Measurements from ENCODE around the gene OR52E2. TPM values are rescaled to one million over a fixed set of nuclear protein-coding genes. Genes with fewer than 3 reads are reported as not detected.

OR52E2 gene
- total RNA-seq, 2 donors from 2014 or later, result not detected

DNA sequence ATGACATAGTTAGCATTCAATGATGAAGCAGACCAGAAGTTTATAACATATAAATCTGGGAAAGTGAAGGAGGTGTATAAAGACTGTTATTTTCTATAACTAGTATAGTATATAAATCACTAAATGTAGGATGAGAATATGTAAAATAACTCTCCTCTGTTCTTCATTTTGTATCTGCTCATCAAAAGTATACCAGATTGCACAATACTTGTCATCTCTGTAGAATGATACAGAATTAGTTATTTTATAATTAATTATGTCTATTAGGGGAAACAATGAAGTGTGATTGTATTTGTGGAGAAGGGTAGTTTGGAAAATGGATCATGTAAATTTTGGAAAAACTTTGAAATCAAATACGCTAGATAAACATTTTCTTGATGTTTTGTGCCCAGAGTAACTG is 46.4 kb downstream of the OR52E2 start:
- Histone ChIP-seq H3K4me3 (no peak overlapping the region), H3K4me1 (replicated peaks) (no peaks in the 10 kb centered on the region), H3K36me3 (no peaks in the 10 kb centered on the region), H3K27ac (no peak overlapping the region), H3K9me3 (no peaks in the 10 kb centered on the region), H3K27me3 (replicated peaks; ENCODE audit: insufficient read depth) (no peaks in the 10 kb centered on the region)
- 86% methylated on average over 1 of the region's 1 CpG for WGBS
- no peak for TF ChIP-seq POLR2A (IDR thresholded peaks at IDR 0.05)
- no peak for TF ChIP-seq POLR2AphosphoS5 (IDR thresholded peaks at IDR 0.05)
- TF ChIP-seq, protein P1, sequence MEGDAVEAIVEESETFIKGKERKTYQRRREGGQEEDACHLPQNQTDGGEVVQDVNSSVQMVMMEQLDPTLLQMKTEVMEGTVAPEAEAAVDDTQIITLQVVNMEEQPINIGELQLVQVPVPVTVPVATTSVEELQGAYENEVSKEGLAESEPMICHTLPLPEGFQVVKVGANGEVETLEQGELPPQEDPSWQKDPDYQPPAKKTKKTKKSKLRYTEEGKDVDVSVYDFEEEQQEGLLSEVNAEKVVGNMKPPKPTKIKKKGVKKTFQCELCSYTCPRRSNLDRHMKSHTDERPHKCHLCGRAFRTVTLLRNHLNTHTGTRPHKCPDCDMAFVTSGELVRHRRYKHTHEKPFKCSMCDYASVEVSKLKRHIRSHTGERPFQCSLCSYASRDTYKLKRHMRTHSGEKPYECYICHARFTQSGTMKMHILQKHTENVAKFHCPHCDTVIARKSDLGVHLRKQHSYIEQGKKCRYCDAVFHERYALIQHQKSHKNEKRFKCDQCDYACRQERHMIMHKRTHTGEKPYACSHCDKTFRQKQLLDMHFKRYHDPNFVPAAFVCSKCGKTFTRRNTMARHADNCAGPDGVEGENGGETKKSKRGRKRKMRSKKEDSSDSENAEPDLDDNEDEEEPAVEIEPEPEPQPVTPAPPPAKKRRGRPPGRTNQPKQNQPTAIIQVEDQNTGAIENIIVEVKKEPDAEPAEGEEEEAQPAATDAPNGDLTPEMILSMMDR (IDR thresholded peaks at IDR 0.05), result no peak
- intact Hi-C loops (cut with DNase I), result no loop called here
- DNase-seq (ENCODE audit: low spot score), result no peak

DNA sequence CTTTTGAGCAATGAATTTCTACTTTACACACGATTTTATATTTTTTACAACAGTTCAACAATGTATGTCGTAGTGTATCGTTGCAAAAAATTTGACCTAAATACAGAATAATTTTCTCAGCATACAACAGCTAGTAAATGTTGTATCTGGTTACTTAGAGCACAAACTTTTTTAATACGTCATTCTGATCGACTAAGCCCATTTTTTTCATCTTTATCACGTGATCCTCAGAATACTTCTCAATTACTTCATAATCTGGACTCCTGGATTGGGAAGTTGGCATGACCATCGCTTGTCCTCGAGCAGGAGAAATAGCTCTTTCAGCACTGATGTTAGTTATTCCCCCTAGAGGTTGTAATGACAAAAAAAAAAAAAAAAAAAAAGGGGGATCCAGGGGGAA is 48.2 kb downstream of the OR52E2 start:
- intact Hi-C loops (cut with DNase I), result no loop called here

More for the DNA sequence above, 48.2 kb downstream of the OR52E2 start:
- H3K9me3 ChIP-seq, result no peaks in the 10 kb centered on the region
- no peak for DNase-seq (ENCODE audit: low spot score)
- H3K27me3 ChIP-seq (replicated peaks; ENCODE audit: insufficient read depth), result no peaks in the 10 kb centered on the region
- H3K4me3 ChIP-seq, result no peak overlapping the region
- WGBS, result 75% methylated on average over 8 of the region's 8 CpGs
- no peak overlapping the region for H3K27ac ChIP-seq
- no peaks in the 10 kb centered on the region for H3K4me1 ChIP-seq (replicated peaks)
- TF ChIP-seq POLR2A (IDR thresholded peaks at IDR 0.05) (no peak), POLR2AphosphoS5 (IDR thresholded peaks at IDR 0.05) (no peak)
- TF ChIP-seq, protein P1 (IDR thresholded peaks at IDR 0.05), result no peak
- H3K36me3 ChIP-seq, result no peaks in the 10 kb centered on the region

Other genes starting within 250 kb of the OR52E2 start
- not detected for gene OR51F2, start 238.3 kb downstream of the OR52E2 start, total RNA-seq
- gene OR51S1, start 210.4 kb downstream of the OR52E2 start, total RNA-seq, result not detected
- gene OR51T1, start 177.7 kb downstream of the OR52E2 start, total RNA-seq, result not detected
- not detected for gene OR51A7, start 155.8 kb downstream of the OR52E2 start, total RNA-seq
- not detected for gene OR51G2, start 140.3 kb downstream of the OR52E2 start, total RNA-seq
- gene OR51G1, start 135.3 kb downstream of the OR52E2 start, total RNA-seq, result not detected
- gene OR51A4, start 112.0 kb downstream of the OR52E2 start, total RNA-seq, result not detected
- gene OR51A2, start 103.9 kb downstream of the OR52E2 start, total RNA-seq, result not detected
- not detected for gene OR51L1, start 64.8 kb downstream of the OR52E2 start, total RNA-seq
- not detected for gene OR52J3, start 13.1 kb downstream of the OR52E2 start, total RNA-seq
- gene OR52E1, start 9.9 kb upstream of the OR52E2 start, total RNA-seq, result not detected
- not detected for gene OR52A5, start 78.7 kb upstream of the OR52E2 start, total RNA-seq
- gene OR52A1, start 95.1 kb upstream of the OR52E2 start, total RNA-seq, result under 1 TPM in 1 of 2 donors, not detected in 1; 0.17 TPM
- gene OR51V1, start 141.1 kb upstream of the OR52E2 start, total RNA-seq, result not detected
- gene HBB, start 167.4 kb upstream of the OR52E2 start, total RNA-seq, result 10 to 100 TPM in 1 of 2 donors, 1 to 10 TPM in 1; 9.5 to 15.7 TPM
- not detected for gene HBD, start 174.9 kb upstream of the OR52E2 start, total RNA-seq
- gene HBG1, start 190.2 kb upstream of the OR52E2 start, total RNA-seq, result not detected
- not detected for gene HBG2, start 195.2 kb upstream of the OR52E2 start, total RNA-seq
- not detected for gene HBE1, start 210.3 kb upstream of the OR52E2 start, total RNA-seq
- gene OR51B4, start 242.3 kb upstream of the OR52E2 start, total RNA-seq, result not detected